GM19463 (cell line): Measurements from ENCODE around the gene GFRA1.

Experiments used
- ATAC-seq: cut with Tn5 transposase; IDR thresholded peaks from one replicate; pipeline ENCODE4 v1.9.1; 2021; ENCODE audit warnings: mild to moderate bottlenecking, moderate library complexity; ENCODE audit not compliant: unreplicated experiment

The GFRA1 gene

GRCh38 chr10:116108095-116108494 is 164.9 kb downstream of the GFRA1 start:
- no peak for ATAC-seq

- ATAC-seq: no peak
Observed at GRCh38 chr10:116106611-116107010, 166.4 kb downstream of the GFRA1 start.

GRCh38 chr10:116105264-116105663 is 167.7 kb downstream of the GFRA1 start:
- ATAC-seq: no peak

GRCh38 chr10:116104210-116104932 is 168.6 kb downstream of the GFRA1 start:
- ATAC-seq: no peak

- no peak for ATAC-seq
Observed at GRCh38 chr10:116103668-116104067, 169.3 kb downstream of the GFRA1 start.

- no peak for ATAC-seq
Observed at GRCh38 chr10:116101616-116102315, 171.2 kb downstream of the GFRA1 start.

- no peak for ATAC-seq
Observed at GRCh38 chr10:116100984-116101383, 172.0 kb downstream of the GFRA1 start.

- no peak for ATAC-seq
Observed at GRCh38 chr10:116099023-116099420, 174.0 kb downstream of the GFRA1 start.

GRCh38 chr10:116098411-116099022 is 174.5 kb downstream of the GFRA1 start:
- ATAC-seq: no peak

GRCh38 chr10:116097239-116097784 is 175.7 kb downstream of the GFRA1 start:
- ATAC-seq: no peak

GRCh38 chr10:116096526-116096925 is 176.5 kb downstream of the GFRA1 start:
- ATAC-seq: no peak

- no peak for ATAC-seq
Observed at GRCh38 chr10:116094356-116094755, 178.7 kb downstream of the GFRA1 start.

GRCh38 chr10:116093031-116093430 is 180.0 kb downstream of the GFRA1 start:
- no peak for ATAC-seq

- no peak for ATAC-seq
Observed at GRCh38 chr10:116088985-116089384, 184.0 kb downstream of the GFRA1 start.

GRCh38 chr10:116085323-116085722 is 187.7 kb downstream of the GFRA1 start:
- no peak for ATAC-seq

GRCh38 chr10:116084161-116084560 is 188.8 kb downstream of the GFRA1 start:
- no peak for ATAC-seq

- ATAC-seq: no peak
Observed at GRCh38 chr10:116083226-116083762, 189.7 kb downstream of the GFRA1 start.

GRCh38 chr10:116082762-116083161 is 190.2 kb downstream of the GFRA1 start:
- no peak for ATAC-seq

- no peak for ATAC-seq
Observed at GRCh38 chr10:116082206-116082605, 190.8 kb downstream of the GFRA1 start.

- no peak for ATAC-seq
Observed at GRCh38 chr10:116080553-116080952, 192.5 kb downstream of the GFRA1 start.

- no peak for ATAC-seq
Observed at GRCh38 chr10:116079355-116079754, 193.7 kb downstream of the GFRA1 start.
